HG03378 (cell line): ENCODE measurements around the gene TRANK1.
"Not testable (repeated sequence)": the region's sequence is repeated elsewhere in the genome, so short reads cannot be mapped to it uniquely, and the experiment has no call there.

ENCODE experiments used
- ATAC-seq: cut with Tn5 transposase; IDR thresholded peaks from one replicate; pipeline ENCODE4 v1.9.1; 2021; ENCODE audit warnings: mild to moderate bottlenecking, moderate library complexity; ENCODE audit not compliant: unreplicated experiment

TRANK1 gene

DNA sequence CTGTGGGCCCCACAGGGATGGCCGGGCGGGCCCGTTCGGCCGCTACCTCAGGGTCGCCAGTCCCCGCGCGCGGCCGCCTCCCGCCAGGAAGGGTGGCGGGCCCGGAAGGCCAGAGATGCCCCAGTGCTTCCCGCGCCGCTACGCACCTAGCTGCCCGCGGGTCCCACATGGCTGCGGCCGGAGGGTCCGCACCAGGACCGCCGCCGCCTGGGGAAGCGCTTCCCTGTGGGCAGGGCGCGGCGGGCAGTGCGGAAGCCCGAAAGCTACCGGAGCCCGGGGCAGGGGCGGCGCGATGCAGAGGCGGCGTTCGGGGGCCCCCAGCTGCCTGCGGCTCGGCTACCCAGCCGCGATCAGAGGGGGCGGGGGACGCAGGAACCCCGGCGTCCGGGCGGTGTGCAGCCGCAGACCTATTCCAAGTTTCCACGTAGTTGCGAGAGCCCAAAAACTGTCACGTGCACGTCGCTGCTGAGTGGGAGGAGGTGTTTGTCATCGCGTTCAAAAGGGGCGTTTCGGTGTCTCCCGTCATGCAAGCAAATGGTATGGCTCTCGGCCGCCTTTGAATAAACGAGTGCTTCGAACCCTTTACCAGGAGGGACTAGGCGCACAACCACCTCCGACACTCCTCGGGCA, at the start of gene TRANK1:
Gene TRANK1, minus strand, starts transcription at position 414 of the 630 bp plus-strand sequence. Its CDS starts 245 bp downstream, at position 169.
- peak; percentile 63 for ATAC-seq

- peak; percentile 96 for ATAC-seq
These were observed 48.8 kb upstream of the TRANK1 start, which contains the start of gene MLH1 for GRCh38 chr3:36993326-36994283. Gene MLH1, plus strand, starts transcription at chr3:36993518. Its CDS starts 30 bp downstream, at chr3:36993548.

DNA sequence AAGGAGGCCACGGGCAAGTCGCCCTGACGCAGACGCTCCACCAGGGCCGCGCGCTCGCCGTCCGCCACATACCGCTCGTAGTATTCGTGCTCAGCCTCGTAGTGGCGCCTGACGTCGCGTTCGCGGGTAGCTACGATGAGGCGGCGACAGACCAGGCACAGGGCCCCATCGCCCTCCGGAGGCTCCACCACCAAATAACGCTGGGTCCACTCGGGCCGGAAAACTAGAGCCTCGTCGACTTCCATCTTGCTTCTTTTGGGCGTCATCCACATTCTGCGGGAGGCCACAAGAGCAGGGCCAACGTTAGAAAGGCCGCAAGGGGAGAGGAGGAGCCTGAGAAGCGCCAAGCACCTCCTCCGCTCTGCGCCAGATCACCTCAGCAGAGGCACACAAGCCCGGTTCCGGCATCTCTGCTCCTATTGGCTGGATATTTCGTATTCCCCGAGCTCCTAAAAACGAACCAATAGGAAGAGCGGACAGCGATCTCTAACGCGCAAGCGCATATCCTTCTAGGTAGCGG, 48.0 kb upstream of the TRANK1 start, which contains the start of gene EPM2AIP1:
Gene EPM2AIP1, minus strand, starts transcription at position 326 of the 520 bp plus-strand sequence. Its CDS starts 54 bp downstream, at position 272.
- ATAC-seq, result peak; percentile 20

- no peak for ATAC-seq
These were observed 47.3 kb upstream of the TRANK1 start for GRCh38 chr3:36991923-36992805.

DNA sequence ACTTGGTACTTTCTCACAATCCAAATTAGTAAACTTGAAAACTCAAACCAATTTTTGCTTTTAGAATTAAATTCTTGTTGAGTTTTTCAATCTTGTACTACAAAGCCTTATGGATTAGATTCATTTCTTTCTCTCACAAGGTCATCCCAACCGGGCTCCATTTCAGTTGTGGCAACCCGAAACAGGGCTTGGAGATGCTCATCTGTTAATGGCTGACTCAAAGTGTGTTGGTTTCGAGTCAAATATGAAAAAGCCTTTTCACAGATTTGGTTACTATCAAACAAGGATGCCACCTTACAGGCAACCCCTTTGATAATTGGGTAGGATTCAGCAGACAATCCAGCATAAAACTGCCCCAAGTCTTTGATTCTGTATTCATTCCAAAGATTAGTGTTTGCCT, 46.3 kb upstream of the TRANK1 start:
- no peak for ATAC-seq

DNA sequence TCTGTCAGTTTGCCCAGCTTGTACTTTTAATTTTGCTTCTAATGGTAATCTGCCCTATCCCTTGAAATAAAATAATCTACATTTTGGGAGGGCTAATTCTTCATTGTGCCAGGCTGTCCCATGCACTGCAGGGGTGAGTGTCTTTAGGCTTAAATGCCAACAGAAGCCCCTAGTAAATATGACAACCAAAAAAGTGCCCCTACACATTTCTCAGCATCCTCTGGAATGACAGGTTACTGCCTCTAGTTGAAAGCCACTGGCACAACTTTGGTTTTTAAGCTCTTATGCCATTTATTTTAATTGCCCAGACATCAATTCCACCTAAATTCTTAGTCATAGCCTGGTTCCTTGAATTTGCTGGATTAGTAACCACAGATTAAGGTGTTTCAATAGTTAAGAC, 44.7 kb upstream of the TRANK1 start:
- no peak for ATAC-seq

DNA sequence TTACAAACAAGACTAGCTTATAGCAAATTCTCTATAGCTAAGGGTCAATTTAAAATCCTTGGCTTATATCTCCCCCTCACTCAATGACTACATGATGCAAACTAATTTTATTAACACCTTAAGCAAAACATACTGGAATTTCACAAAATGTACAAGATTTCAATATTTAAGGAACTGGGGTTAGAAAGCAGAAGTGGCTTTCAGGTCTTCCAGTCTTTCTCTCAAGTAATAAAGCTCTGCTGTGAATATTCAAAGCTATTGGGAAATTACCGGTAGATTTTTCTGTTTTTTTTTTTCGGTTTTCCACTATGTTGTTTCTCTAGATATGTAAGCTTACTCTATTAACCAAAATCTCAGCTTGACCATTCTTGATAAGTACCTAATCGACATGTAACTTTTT, 44.2 kb upstream of the TRANK1 start:
- no peak for ATAC-seq

GRCh38 chr3:36988356-36988755, 43.5 kb upstream of the TRANK1 start:
- ATAC-seq, result no peak

- no peak for ATAC-seq
These were observed 36.2 kb upstream of the TRANK1 start for GRCh38 chr3:36981006-36981405.

DNA sequence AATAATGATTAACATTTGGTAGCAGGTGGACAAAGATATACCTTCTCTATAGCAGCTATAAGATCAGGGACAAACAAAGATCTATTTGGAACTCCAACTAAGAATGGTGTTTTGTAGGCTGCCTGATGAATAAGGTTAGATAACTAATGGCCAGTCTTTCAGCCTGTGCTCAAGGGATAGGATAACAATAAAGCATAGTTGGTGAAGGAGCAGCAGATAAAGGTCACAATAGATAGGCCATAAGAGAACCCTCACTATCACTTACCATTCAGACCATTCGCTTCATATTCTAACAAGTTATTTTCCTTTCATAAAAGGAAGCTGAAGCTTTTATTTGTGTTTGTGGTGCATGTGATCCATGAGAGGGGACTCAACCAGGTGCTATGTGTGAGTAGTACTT, 28.3 kb upstream of the TRANK1 start:
- no peak for ATAC-seq

DNA sequence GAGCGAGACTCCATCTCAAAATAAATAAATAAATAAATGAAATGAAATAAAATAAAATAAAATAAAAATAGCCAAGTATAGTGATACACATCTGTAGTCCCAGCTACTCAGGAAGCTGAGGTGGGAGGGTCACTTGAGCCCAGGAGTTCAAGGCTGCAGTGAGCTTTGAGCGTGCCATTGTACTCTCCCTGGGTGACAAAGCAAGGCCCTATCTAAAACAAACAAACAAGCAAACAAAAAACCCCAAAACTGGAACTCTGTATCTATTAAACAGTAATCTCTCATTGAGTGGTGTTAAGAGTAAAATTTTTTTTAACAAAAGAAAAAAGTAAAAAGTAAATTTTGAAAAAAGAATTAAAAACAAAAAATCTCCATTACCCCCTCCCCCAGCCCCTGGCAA, 27.3 kb upstream of the TRANK1 start:
- no peak for ATAC-seq

GRCh38 chr3:36969540-36970432, 24.9 kb upstream of the TRANK1 start:
- peak; percentile 100 for ATAC-seq

DNA sequence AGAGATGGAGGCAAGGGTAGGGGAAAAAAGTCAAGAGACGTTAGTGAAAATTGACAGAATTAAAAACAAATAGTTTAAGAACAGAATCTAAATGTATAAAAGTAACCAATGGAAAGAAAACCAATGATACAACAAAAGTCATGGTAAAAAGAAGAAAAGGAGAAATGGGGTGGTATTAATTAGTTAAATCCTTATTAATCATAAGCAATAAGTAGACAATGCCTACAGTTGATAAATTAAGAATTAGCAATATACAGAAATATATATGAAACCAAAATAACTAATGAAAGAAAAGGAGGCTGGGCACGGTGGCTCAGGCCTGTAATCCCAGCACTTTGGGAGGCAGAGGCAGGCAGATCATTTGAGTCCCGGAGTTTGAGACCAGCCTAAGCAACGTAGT, 24.2 kb upstream of the TRANK1 start:
- ATAC-seq, result no peak

GRCh38 chr3:36965440-36965839, 20.6 kb upstream of the TRANK1 start:
- no peak for ATAC-seq

- peak; percentile 58 for ATAC-seq
These were observed 20.0 kb upstream of the TRANK1 start for GRCh38 chr3:36964817-36965216.

DNA sequence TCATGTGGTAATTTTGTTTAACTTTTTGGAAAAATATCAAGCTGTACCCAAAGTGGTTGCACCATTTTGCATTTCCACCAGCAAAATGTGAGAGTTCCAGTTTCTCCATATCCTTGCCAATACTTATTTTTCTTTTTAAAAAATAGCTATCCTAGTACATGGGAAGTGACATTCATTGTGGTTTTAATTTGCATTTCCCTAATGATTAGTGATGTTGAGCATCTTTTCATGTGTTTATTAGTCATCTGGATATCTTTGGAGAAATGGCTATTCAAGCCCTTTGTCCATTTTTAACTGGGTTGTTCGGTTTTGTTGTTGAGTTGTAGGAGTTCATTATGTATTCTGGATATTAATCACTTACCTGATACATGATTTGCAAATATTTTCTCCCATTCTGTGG, 19.5 kb upstream of the TRANK1 start:
- no peak for ATAC-seq

- not testable (repeated sequence) for ATAC-seq
These were observed 18.2 kb upstream of the TRANK1 start for GRCh38 chr3:36963008-36963407.

DNA sequence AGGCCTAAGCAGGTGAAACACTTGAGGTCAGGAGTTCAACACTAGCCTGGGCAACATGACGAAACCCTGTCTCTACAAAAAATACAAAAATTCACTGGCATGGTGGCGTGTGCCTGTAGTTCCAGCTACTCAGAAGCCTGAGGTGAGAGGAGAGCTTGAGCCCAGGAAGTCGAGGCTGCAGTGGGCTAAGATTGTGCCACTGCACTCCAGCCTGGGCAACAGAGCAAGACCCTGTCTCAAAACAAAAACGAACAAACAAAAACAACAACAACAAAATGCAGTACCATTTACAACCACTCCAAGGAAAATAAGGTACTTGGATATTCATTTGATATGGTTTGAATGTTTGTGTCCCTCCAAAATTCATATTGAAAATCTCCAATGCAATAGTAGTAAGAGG, 15.6 kb upstream of the TRANK1 start:
- no peak for ATAC-seq

DNA sequence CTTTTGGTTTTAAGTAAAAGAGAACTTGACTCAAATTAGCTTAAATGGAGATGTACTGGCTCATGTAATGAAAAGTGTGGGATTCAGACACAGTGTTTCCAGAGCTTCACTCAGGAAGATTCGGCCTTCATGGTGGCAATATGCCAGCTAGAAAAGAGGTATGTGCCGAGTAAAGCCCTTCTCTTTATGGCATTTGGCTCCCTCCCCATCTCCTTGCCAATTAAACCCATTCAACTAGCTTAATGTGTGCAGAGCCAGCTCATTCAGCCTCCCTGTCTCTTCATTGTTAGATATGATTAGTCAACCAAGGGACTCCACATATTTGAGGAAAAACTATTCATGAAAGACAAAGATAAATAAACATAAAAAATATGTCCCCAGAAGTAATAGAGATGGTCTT, 15.0 kb upstream of the TRANK1 start:
- ATAC-seq, result no peak
